ENCODE data around the gene PAOX.
"Not testable (repeated sequence)": the region's sequence is repeated elsewhere in the genome, so short reads cannot be mapped to it uniquely, and the experiment has no call there.

The PAOX gene

DNA sequence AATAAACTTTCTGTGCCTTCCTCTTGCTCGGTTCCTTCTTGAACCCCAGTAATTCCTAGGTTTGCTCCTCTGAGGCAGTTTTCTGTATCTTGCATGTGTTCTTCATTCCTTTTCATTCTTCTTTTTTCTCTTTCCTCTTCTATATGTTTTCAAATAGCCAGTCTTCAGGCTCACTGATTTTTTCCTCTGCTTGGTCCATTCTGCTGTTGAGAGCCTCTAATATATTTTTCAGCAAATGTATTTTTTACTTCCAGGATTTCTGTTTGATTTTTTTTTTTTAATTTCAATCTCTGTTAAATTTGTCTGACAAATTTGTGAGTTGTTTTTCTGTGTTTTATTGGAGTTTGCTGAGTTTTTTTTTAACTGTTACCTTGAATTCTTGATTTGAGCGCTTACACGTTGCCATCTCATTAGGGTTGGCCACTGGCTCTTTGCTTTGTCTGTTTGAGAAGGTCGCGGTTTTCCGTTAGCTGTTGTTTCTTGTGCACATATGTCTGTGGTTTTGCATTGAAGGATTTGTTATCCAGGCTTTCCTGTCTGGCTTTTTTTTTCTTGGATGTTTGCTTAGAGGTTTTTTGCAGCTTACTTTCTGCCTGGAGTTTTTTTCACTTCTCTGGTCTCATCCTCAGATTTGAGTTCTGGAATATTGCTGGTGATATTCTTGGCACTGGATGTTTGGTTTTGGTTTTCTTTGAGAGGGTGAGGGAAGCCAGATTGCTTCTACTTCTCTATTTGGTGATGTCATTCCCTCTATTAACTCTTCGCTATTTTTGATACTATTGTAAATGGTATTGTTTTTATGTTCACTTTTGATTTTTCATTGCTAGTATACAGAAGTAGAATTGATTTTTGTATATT, 32.7 kb downstream of the PAOX start:
- DNase-seq, result no peak

DNA sequence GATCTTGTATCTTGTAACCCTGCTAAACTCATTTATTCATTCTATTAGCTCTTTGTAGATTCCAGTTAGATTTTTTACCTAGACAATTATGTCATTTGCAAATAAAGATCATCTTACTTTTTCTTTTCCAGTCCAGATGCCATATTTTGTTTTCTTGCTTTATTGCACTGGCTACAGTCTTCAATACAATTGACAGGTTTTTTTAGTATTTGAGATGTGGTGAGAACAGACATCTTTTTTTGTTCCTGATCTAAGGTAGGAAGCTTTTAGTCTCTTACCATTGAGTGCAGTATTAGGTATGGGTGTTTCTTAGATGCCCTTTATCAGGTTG, 33.3 kb downstream of the PAOX start:
- no peak for DNase-seq

DNA sequence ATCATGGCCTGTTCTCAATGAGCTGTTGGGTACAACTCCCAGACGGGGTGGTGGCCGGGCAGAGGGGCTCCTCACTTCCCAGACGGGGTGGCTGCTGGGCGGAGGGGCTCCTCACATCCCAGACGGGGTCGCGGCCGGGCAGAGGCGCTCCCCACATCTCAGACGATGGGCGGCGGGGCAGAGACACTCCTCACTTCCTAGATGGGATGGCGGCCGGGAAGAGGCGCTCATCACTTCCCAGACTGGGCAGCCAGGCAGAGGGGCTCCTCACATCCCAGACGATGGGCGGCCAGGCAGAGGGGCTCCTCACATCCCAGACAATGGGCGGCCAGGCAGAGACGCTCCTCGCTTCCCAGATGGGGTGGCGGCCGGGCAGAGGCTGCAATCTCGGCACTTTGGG, 35.3 kb downstream of the PAOX start:
- not testable (repeated sequence) for DNase-seq

DNA sequence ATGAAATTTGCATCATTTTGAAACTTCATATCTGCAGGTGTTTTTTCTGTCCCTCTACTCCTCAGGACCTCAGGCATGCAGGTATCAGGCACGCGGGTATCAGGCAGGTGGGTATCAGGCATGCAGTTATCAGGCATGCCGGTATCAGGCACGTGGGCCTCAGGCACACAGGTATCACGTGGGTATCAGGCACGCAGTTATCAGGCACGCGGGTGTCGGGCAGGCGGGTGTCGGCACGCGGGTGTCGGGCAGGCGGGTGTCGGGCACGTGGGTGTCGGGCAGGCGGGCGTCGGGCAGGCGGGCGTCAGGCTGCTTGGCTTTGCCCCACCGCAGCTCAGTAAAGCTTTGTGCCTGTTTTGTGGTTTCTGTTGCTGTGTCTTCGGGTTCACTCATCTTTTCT, 36.7 kb downstream of the PAOX start:
- no peak for DNase-seq

DNA sequence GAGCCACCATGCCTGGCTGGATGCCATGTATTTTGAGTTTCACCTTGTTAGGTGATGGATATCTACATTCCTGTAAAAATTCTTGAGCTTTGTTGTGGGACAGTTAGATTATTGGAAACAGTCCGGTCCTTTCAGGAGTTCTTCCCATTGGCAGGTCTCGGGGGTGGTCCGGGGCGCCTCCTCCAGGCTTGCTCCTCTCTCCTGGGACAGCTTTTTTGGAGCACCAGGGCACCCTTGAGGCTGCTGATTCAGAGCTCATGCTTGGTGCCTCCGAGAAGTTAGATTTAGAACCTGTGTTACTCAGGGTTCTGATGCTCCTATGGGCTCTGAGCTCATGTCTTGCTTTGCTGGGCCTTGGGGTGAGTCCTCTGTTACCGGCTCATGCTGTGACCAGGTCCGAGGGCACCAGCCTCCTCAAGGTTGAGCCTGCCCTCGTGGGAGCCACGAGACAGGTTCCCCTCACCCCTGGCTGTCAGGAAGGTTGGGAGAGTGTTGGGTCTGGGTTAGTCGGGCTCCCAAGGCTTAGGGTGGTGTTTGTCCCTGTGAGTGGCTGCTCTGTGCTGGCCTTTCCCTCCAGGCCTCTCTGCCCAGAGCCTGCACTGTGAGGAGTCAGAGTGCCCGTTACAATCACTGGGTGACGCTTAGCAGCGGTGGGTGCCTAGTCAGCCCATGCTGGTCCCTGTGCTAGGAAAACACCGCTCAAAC, 39.4 kb downstream of the PAOX start:
- no peak for DNase-seq

DNA sequence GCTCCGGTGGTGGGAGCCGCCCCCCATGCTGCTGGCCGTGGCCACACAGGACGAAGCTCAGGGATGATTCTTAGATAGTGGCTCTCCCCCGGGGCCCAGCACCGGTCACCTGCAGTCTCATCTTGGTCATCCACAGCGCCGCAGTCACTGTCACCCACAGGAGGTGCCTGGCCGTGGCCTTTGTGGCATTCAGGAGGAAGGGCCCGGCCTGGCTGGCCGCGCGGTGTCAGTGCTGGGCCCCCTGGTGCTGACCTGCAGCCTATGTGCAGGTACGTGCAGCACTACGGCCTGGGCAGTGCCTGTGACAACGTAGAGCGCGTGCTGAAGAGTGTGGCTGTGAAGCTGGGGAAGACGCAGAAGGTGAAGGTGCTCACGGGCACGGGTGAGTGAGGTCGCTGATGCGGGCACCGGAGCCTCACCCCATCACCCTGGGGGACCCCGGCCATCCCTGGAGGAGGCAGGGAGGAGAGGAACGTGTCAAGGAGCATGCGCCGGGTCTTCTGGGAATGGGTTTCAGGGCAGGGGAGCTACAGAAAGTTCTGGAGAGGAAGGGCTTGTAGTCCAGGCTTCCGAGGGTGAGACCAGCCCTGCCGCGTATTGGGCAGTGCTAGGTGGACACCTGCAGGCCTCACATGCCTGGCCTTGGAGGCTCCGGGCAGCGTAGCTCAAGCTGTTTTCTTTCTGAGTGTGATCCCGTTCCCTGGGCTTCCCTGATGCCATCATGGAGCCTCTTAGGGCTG, 40.3 kb downstream of the PAOX start:
- DNase-seq, result no peak

DNA sequence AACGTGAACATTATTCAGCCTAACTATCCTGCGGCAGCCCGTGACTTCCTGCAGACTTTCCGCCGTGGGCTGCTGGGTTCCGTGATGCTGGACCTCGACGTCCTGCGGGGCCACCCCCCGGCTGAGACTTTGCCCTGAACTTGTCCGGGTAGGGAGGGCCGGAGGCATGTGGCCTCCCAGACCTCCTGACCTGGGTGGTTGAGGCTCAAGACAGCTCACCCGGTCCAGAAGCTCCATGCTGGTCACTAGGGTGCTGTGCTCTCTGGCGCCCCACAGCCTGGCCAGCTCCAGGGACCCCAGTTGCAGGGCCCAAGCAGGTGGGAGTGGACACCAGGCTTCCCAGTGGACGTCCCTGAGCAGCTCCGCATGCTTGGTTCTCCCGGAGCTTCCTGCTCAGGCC, 41.0 kb downstream of the PAOX start:
- no peak for DNase-seq

DNA sequence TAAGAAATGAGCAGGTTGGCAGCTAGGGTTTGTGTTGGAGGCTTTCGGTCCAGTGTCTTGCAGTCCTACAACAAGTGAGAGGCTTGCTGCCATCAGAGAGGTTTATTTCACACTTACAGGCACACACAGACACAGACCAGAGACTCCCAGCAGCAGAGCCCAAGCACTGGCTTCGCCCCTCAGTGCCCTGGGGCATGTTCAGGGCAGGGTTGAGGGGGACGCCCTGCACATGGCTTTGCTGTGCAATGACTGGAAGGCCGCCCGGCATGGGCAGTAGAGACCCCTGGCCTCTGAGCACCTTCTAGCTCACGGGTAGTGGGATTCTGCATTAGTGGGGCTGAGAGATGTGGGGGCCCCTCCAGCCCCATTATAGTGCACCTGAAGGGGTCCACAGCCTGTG, 41.5 kb downstream of the PAOX start:
- no peak for DNase-seq

DNA sequence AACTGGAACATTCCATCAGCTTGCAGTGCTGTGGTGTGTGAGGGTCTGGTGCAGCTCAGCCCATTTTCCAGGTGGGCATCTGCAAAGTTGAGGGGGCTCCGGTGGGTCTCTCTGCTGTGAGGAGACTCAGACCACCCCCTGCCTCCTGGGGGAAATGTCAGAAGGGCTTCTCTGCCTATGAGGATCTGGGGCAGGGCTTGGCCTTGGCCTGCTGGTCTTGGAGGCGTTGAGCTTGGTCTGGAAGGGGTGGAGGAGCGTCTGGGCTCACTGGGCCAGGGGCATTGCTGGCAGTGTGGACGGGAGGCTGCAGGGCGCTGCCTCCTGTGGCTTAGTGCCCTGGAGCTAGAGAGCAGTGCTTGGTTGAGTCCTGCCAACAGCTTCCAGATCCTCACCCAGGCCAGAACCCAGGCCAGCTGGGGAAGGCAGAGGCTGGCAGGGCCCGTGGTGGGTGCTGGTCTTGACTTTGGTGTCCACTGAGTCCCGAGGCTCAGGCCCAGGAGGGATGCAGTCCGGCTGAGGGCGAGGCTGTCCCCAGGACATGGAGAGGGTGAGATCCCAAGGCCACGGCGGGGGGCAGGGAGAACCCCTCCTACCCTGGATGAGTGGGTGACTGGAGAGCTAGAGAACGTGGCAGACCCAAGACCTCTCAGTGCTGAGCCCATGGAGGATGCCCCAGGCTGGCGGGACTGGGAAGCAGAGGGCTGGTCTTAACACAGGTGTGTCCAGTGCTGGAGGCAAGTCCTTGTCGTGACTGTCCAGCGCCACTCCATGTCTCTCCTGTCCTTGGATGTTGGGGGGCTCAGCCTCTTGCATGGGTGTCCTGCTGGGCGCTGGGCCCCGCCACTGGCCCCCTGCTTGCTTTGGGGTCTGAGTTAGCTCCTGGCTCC, 42.5 kb downstream of the PAOX start:
- no peak for DNase-seq

DNA sequence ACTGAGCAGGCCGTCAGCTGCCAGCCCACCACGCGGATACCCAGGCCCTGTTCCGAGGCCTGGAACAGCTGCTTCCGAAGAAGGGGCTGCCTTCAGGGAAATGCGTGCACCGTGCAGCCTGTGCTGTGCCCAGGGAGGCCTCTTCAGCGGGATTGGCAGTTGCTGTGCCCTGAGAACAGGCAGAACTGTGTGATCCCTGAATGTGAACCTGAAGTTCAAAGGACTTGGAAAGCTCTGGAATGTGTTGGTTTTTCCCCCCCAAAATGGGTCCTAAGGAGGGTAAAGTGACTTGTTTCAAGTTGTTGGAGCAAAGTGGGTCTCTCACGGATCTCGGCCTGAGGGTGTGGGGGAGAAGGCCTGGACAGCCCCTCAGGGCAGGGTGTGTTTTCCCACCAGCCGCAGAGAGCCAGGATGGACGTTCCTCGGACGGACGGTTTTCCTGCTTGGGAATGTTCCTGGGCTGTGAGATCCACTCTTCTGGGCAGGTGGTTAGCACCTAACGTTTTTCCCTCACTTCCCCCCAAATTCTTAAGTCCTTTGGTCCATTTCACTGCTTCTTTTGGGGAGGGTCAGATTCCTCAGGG, 43.3 kb downstream of the PAOX start:
- no peak for DNase-seq

DNA sequence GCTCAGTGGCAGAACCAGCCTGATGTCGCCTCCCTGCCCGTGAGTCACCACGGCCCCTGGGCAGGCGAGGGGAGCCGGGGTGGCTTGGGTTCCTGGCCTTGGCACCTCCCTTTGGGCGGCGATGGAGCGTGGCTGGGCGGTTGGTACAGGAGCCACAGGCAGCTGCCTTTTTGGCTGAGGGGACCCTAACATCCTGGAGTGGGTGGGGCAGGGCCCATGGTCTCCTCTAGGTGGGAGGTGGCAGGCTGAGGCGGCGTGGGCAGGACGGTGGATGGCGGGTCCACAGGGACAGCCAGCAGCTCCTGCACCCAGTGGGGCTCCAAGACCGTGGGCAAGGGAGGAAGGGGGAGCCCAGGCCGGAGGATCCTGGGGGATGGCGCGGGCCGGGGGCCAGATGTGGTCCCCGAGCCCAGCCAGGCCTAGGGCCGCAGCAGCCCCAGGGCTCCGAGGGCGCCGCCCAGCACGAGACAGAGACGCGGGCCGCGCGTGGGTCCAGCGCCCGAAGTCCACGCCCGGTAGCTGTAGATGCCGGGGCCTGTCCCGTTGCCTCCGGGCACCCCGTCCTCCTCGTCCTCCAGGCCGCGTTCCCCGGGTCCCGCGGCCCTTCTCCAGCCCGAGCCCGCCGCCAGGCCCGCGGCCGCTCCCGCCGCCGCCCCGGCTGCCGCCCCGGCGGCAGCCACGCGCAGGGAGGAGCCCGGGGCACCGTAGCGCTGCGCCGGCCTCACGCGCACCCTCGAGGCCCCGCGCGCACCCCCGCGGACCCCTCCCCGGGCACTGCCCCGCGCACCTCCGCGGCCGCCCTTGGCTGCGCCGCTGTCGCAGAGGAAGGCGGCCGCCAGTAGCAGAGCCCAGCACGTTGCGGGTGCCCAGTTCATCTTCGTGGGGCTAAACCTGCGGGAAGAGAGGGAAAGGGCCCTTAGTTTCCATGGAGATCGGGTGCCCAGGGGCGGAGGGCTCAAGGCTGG, 44.0 kb downstream of the PAOX start:
- DNase-seq, result no peak

DNA sequence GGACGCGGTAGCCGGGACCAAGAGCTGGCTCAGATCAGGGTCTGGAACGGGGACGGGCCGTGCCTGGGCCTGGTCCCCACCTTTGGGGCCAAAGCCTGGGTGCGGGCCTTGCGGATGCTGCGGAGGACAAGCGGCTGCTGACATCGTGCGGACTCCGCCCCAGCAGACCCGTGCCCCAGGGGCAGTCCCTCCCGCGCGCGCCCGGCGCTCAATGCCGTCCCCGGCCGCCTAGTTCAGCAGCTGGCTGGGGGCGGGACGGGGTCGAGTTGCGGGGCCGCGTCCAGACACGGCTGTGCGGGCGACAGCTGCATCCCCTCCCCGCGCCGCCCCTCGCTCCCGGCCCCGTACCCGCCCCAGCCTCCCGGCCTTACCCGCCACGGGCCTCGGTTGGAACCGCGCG, 45.0 kb downstream of the PAOX start:
- DNase-seq, result not testable (repeated sequence)

DNA sequence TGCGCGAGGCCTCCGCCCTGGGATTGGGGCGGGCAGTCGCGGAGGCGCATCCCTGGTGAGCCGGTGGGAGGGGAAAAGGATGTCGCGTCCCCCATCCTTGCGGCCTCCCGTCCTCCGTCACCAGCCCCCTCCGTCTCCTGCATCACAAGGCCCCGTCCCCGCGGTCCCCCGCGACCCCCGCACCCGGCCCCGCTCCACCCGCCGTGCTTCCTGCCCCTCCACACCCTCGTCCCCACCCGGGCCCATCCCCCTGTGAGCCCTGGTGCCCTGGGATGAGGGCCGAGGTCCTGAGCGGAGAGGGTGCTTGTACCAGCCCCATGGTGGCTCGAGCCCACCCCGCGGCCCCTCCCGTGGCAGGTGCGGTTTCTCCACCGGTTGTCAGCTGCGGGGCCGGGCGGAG, 45.5 kb downstream of the PAOX start, which contains the start of gene SPRN:
Gene SPRN (minus strand): TSS at position 25 of the 400 bp plus-strand sequence. CDS start 944 bp downstream, outside the sequence.
- not testable (repeated sequence) for DNase-seq

DNA sequence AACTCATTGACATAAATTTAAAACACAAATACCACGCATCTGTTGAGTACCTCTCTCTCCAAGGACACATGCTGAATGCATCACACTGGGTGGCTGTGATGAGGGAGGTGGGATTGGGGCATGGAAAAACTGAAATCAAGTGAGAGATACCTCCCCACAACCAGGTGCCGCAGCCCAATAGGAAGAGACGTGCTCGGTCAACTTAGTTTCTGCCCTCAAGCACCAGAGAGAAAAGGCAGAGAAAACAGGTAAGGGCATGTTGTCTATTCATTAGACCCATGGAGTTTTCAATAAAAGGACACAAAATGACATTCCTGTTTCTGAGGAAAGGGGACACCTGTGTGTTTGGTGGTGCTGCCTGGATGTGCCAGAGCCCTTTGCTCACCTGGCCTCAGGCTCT, 50.5 kb downstream of the PAOX start:
- not testable (repeated sequence) for DNase-seq

DNA sequence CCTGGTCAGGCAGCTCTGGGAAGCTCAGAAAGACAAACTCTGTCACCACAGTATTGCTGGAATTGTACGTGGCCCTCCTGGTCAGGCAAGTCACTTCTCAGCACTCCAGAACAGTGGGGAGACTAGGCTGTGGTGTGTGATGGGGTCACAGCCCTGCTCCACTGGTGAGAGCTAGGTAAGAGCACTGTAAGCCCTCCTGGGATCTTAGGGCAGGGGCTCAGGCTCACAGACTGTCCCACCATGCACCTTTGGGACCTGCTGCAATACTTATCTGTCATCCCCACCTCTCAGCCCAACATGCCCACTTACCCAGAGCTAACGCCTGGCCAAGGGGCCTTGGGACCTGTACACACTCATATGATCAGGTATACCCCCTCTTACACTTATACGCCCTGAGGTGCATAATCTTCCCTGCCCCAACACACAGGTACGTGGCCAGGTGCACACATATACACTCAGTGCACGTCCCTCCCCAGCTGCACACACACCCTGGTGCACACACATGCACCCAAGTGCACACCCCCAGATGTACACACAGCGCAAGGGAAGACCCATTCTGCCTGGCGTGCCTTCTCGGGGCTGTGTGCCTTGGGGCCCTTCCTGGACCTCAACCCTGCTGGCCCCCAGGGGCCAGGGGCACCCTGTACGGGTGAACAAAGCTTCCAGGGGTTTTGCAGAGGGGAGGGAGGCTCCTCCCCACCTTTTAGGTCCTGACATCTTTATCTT, 53.0 kb downstream of the PAOX start:
- DNase-seq, result not testable (repeated sequence)

DNA sequence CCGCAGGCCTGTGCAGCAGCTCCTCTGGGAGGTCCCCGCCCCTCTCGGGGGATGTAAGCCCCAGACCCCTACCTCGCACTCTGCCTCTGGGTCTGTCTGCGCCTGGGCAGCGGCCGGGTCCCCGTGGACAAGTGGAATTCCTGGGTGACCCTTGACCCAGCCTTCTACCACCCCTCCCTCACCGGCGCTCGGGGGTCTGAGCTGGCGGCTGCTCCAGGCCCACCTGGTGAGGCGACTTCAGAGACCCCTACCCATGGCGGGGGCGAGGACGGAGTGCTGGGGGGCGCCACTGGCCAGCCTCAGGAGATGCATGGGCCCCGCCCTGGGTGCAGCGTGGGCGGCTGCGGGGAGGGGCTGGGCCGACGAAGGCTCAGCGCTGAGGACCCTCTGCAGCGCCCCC, 53.7 kb downstream of the PAOX start:
- DNase-seq, result not testable (repeated sequence)

DNA sequence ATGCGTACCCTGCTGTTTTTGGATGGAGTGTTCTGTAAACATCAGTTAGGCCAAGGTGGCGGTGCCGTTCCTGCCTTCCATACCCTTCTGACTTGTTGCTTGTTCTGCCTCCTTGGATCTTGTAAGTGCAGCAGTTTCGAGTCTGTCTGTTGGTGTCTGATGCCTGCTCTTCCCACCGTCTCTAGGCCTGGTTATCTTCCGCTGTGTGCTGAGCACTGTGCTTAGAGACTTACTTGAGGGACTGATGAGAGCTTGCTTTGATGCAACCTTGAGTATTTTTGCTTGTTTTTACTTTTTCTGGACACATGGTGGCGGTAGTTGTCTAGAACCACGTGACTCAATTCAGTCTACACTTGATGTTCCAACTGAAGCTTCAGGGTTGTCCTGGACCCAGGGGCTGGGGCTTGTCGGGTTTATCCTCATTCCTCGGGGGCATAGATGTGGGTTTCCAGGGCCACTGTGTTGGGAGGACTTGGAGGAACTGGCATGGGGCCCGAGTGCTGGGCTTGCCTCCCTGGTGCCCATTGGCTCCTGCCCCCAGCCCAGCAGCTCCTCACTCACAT, 59.7 kb downstream of the PAOX start:
- peak; percentile 56 for DNase-seq

DNA sequence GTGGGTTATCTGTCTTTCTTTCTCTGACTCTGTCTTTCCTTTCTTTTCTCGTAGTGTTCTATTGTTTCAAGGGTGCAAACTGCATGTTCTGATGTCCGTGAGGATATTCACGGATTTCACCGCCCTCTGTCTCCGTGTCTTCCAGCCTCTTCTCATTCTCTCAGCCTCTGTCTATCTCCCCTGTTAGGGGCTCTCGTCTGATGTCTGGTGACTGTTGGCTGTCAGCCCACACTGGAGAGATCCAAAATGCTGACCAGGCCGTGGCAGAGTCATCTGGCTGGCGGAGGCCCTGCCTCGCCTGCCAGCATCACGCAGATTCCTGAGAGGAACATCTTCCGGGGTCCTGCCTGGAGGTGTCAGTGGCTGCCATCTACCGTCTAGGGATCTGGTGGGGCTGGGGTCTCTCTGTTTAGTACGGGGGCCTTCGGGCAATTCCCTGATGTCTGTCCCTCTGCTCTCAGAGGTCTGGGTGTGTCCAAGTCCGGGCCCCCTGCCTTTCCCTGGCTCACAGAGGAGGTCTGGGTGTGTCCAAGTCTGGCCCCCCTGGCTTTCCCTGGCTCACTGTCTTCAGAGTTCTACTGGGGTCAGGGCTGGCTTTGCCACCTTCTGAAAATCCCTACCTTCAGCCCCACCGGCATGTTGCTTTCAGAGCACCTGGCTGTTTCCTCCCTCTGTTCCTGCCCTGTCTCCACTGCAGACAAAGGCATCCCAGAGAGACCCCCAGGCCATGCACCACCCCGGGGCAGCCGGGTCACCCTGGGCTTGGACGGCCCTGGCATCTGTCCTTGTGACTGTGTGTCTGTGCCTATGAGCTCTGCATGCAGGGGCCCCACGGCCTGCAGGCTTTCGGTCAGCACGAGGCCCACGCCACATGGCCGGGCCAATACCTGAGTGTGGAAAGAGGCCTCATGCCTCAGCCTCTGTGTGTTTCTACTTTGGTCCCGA, 60.7 kb downstream of the PAOX start:
- no peak for DNase-seq
